NOMO-1 treated with DMSO at 0.1 percent for 48 hours (cell line): ENCODE results near the gene PCCA.
"Not testable (repeated sequence)": the region's sequence is repeated elsewhere in the genome, so short reads cannot be mapped to it uniquely, and the experiment has no call there.

ENCODE experiments used
- DNase-seq: peaks from one replicate; lab custom pipeline; 2025; ENCODE audit not compliant: unreplicated experiment; lab: John Stamatoyannopoulos, UW

The PCCA gene

DNA sequence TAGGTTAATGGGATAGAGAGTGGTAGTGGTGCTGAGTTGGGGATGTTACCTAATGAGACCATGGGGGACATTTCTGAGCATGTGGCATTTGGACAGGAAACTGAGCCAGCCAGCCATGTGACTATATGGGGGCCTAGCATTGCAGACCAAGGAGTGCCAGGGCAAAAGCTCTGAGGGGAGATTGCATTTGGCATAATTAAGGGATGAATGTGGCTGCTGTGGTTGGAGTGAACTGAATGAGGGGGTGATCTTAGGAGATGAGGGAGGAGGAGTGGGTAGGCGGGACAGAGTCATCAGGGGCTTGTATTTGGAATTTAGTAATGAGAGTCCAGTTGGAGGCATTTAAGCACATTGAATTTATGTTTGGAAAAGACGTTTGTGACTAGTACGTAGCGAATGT lies 6.6 kb downstream of the PCCA start:
- no peak for DNase-seq

GRCh38 chr13:100096526-100096925 lies 7.6 kb downstream of the PCCA start:
- no peak for DNase-seq

DNA sequence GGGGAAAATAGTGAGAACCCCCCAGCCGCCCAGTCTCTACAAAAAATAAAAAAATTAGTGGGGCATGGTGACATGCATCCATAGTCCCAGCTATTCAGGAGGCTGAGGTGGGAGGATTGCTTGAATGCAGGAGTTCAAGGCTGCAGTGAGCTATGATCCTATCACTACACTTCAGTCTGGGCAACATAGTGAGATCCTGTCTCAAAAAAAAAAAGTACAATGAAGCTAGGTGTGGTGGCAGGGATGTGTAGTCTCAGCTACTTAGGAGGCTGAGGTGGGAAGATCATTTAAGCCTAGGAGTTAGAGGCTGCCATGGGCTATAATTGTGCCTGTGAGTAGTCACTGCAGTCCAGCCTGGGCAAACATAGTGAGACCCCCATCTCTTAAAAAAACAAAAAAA lies 8.9 kb downstream of the PCCA start:
- no peak for DNase-seq

- no peak for DNase-seq
These were observed 9.7 kb downstream of the PCCA start for GRCh38 chr13:100098445-100099116.

DNA sequence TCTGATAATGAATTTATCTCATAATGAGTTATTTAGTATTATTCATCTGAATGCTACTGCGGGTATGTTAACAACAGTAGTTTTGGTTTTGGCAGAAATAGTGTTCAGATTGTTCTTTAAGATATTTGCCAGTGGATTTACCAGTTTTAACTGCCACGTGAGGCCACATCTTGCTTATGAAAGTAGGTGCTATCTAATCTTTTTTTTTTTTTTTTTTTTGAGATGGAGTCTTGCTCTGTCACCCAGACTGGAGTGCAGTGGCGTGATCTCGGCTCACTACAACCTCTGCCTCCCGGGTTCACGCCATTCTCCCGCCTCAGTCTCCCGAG lies 10.2 kb downstream of the PCCA start:
- not testable (repeated sequence) for DNase-seq

DNA sequence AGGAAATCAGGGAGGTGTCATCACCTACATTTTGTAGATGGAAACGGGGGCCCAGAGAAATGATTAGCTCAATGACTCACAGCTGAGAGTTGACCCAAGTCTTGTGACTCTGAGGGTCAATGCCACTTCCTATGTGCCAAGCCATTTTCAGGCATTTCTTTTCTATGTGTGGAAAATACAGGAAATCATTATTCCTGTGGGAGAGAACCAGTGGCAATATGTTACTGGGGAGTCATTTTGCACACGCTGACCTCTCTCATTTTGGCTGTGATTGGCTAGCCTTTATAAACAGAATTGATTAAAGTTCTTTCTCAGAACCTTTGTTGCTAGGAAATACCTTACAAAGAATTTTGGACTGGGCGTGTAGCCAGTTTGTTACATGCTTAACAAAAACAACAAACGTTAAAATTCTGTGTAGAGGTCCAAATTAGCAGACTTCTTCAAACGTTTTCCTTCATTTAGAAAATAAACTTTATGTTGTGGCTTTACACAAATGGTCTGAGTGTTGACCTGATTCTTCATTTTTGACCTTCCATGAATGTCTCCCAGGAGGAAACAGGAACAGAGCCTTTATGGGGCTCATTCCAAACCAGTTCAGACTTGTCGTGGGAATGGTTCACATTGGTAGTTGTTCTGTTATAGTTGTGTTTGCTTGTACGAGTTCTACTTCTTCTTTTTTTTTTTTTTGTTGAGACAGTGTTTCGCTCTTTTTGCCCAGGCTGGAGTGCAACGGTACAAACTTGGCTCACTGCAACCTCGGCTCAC lies 11.4 kb downstream of the PCCA start:
- DNase-seq: no peak

GRCh38 chr13:100102042-100102441 lies 13.1 kb downstream of the PCCA start:
- no peak for DNase-seq

DNA sequence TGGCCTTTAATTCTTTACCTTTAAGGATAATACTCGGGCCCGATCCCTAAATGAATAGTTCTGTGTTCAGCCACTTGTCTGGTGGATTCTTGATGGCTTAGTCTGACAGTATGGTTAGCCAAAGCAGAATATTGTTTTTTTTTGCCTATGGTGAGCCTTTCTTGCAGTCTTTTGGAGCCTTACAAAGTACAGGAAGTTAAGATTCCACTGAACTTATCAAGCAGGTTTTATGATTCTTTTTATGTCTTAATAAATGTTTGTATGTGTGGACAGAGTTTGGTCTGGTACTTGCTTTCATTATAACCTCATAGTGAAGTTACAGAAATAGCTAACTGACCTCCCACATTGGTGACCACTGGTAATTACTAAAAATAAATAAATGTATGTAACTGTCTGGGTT lies 17.1 kb downstream of the PCCA start:
- DNase-seq: no peak

GRCh38 chr13:100106705-100107104 lies 17.8 kb downstream of the PCCA start:
- no peak for DNase-seq

DNA sequence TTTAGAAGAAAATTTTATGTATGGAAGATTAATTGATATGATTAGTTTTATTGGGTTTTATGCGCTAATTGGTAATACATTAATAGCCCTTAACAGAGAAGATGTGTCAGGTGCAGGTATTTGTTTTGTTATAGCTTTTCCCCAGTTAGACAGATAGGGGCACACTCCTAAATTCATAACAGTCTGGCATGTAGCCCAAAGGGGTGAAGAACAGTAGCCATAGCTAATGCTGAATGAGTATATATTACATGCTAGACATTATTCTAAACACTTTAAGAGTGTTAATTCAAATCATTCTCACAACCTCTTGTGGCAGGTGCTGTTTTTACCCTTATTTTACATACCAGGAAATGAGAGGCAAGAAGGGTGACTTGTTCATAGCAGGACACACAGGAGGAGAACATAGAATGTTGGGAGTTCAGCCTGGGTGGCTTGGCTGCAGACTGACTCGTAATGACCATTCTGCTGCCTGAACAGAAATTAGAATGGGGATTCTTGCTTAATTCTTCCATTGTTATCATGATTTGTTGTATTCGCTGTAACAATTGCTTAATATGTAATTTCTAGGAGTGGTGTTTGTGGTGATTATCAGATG lies 20.1 kb downstream of the PCCA start:
- no peak for DNase-seq

DNA sequence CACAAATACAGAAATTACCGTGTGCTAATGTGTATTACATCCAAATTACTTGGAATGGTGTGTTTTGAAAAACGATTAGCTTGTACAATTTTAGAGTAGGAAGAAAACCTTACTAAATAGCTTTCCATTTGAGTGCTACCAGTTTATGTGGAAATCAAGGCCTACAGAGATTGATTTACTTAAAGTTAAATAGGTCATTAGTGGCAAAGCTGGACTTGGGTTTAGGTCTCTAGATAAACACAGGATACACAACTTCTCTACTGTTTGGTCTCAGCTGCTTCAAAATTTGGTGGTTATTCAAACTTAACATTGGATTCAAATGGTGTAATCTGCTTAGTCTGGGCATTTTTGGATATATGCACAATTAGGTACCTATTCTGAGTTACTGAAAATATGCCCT lies 21.4 kb downstream of the PCCA start:
- no peak for DNase-seq

GRCh38 chr13:100112186-100112838 lies 23.4 kb downstream of the PCCA start:
- no peak for DNase-seq

DNA sequence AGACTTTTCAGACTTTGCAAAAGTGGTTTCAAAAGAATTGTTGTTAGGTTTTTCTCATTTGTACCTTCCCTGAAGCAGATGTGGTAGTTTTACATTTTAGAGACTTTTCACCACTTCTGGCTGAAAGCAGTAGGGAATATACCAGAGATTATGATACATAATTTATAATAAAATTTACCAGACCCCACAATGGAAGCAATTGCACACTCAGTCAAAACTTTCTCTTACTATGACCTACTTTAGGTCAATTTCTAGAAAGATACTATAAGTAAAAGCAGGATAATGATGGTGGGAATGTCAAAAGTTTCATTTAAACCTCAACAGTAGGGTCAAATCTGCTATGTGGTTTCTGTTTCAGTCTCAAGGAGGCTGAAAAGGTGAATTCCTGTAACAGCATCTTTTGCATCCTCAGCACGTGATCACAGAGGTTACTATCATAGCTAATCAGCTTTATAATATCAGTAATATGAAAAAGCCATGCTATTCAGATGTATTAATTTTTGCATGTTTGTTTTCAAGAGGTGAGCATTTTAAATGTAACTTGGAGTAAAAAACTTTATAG lies 26.9 kb downstream of the PCCA start:
- DNase-seq: no peak

GRCh38 chr13:100124265-100124664 lies 35.4 kb downstream of the PCCA start:
- DNase-seq: peak; percentile 81

- no peak for DNase-seq
These were observed 37.1 kb downstream of the PCCA start for GRCh38 chr13:100125946-100126345.

- DNase-seq: peak; percentile 30
These were observed 39.5 kb downstream of the PCCA start for GRCh38 chr13:100128373-100128772.

- peak; percentile 80 for DNase-seq
These were observed 39.9 kb downstream of the PCCA start for GRCh38 chr13:100128838-100129237.

GRCh38 chr13:100129605-100130004 lies 40.7 kb downstream of the PCCA start:
- DNase-seq: peak; percentile 73

GRCh38 chr13:100130092-100130491 lies 41.2 kb downstream of the PCCA start:
- DNase-seq: no peak

DNA sequence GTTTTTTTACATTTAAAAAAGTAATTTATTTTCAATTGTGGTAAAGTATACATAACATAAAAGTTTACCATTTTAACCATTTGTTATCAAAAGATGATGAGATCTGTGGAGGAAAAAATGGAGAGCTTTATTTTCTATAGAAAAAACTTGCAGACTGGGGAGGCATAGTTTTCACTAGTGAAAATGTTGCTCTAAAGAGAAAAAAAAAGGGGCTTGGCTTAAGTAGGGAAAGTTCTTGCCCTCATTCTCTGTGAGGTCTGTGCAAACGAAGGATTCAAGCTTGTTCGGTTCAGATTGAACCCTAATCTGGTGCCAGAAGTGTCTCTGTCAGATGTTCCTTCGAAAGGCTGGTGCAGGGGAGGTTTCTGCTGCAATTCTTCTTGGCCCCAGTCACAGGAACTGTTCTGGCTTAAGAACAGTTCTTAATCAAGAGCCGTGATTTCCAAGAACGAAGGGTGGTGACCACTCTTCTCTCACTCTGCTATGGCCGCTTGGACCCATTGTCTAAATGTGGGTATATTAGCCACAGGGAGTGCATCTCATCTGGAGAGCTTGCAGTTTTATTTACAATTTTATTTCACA lies 42.1 kb downstream of the PCCA start:
- no peak for DNase-seq

DNA sequence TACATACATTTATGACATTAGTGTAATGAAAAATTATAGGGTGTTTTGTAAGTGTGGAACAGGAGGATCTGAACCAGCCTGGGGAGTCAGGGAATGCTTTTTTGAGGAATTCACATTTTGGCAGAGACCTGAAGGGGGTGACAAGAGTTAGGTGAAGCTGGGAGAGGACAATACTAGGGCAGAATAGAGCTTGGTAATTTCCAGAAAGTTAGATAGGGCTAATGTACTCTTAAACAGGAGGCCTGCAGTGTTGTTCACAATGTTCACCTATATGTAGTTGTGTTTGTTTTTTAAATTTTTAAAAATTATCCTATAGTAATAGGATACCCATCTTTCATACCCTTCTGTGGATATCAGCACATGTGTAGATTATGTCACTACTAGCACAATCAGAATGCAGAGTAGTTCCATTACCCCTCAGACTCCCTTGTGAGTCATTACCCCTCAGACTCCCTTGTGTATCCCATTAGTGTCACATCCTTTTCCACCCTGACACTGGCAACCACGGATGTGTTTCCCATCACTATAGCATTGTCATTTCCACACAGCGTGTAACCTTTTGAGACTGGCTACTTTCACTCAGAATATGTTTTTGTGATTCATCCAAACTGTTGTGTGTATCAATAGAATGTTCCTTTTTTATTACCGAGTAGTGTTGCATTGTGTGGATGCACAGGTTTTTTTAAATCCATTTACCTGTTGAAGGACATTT lies 43.1 kb downstream of the PCCA start:
- no peak for DNase-seq
